GM21529 (cell line): ENCODE data around the gene TYMP.

Source experiments
- ATAC-seq: cut with Tn5 transposase; IDR thresholded peaks from one replicate; pipeline ENCODE4 v1.9.1; 2021; ENCODE audit not compliant: unreplicated experiment

Gene TYMP

DNA sequence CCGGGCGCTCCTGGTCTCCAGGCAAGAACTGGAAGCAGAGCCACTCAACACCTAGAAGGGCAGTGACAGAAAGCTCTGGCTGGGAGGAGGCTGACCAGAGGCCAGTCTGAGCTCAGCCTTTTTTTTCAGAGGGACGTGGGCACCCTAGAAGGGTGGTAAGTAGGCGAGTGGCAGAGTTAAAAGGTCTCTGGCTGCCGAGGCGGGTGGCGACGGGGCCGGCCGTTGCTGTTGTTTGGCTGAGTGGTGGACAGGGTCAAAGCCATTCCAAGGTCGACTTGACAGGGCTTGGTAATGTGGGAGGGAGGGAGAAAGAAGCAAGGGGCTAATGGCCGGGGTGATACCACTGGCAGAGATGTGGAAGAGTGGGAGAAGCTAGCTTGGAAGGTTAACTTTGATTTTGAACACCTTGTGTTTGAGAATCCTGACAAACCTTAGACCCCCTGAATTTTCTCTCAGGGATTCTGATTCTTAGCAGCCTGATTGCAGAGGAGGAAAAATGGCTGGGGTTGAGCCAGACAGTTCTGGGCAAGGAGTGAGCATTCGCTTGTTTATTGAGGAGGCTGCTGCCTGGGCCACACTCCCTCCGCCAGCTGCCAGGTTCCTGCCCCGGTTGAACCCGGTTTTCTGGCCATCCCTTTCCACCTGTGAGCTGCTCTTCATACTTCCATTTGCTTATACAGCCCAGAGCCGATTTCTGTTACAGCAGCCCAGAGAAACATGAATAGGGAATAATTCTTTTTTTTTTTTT lies 33.8 kb upstream of the TYMP start:
- ATAC-seq = no peak

DNA sequence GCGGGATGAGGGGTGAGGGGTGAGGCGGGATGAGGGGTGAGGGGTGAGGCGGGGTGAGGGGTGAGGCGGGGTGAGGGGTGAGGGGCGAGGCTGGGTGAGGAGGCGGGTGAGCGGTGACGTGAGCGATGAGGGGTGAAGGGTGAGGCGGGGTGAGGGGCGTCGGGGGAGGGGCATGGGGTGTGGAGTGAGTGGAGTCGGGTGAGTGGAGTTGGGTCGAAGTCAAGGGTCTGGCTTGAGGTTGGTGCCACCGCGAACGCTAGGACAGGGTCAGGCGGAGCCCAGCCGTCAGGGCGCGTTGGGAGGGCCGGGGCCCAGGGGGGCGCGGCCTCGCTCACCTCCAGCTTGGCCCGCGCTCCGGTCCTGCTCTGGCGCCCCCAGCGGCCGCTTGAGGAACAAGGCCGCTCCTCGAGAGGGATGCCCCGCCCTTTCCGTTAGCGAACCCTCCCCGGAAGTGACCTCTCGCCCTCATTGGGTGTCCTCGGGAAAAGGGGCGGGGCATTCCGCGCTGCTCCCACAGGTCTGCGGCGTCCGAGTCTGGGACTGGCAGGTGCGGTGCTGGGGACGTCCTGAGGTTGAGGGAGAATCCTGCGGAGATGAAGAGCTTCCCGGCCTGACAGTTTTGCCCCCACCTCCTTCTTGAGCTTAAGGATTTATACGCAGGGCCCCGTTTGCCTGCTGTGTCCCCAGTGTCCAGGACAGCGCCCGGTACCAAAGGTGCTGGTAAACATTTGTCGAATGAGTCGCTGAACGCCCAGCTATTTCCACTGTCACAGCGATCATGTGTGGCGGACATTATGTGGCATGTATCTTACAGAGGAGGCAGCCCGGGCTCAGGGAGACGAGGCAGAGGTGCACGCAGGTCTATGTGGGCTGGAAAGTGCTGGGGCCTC lies 33.0 kb upstream of the TYMP start, which contains the start of gene SYCE3:
SYCE3 (minus strand) TSS at position 397 of the 890 bp plus-strand sequence. CDS start 6,514 bp downstream, outside the sequence.
- ATAC-seq = peak; percentile 91

DNA sequence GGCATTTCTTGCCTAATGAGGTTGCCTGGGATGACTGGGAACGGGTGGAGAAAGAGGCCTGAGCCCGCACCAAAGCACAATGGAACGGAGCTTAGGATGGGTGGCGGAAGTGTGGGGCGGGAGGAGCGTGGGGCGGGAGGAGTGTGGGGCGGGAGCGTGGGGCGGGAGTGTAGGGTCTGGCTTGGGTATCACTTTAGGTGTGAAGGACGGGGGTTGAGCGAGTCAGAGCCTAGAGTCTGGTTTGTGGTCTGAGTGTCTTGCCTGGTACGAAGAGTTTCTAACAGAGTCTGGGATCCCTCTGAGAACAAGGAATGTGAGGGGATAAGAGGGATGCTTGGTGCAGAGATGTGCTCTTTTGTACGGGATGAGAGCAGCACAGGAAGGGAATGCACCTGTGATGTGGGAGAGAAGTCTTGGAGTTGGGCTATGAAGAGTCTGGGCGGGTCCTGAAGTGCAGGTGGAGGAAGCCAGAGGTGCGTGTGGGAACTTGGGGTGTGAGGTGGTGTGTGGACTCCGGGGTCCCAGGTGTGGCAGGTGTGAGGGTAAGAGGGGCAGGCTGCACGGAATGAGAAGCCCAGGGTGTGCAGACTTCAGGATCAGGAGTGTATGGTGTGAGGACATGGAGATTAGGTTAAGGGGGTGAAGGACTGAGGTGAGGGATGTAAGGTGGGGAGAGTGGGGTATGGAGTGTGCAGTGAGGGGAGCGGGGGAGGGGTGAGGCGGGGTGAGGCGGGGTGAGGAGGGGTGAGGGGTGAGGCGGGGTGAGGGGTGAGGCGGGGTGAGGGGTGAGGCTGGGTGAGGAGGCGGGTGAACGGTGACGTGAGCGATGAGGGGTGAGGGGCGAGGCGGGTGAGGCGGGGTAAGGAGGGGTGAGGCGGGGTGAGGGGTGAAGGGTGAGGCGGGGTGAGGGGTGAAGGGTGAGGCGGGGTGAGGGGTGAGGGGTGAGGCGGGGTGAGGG lies 31.9 kb upstream of the TYMP start:
- no peak for ATAC-seq

DNA sequence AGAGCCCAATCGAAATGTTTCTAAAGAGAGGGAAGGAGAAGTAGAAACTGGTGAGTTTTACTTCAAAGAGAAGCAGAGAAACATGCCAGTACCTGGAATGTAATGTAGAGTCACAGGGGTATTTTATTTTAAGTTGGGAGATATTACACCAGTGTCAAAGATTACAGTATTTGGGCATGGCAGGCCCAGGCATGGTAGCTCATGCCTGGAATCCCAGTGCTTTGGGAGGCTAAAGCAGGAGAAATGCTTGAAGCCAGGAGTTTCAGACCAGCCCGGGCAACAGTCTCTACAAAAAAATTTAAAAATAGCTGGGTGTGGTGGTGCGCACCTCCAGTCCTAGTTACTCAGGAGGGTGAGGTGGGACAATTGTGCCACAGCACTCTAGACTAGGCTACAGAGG lies 30.2 kb upstream of the TYMP start:
- no peak for ATAC-seq

DNA sequence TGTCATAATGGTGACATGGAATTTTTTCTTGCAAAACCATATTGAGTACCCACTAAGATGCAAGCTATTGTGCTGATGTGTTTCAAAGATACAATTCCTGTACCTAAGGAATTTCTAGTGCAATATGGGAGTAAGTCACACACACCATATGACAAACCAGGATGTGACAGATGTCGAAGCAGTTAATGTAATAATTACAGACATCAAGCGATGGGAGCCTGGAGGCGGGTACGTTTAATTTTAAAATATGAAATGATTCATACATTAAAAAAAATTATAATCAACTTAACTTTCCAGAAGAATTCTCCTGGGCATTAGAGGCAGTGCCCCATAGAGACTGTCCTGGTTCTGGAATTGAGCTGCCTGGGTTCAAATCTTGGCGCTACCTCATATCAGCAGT lies 26.9 kb upstream of the TYMP start:
- no peak for ATAC-seq

DNA sequence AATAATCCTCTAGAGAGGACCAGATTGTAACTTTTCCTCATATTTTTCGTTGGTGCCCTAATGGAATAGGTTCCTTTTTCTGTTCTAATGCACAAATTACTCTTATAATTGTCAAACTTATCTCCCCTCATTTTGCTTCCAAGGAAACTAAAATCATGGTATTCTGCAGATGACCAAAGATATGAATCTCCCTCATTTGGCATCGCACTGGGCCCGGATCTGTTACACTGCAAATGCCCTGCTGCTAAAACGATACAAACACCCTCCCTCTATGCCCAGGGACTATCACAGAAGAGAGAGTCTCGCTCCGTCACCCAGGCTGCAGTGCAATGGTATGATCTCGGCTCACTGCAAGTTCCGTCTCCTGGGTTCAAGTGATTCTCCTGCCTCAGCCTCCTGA lies 23.5 kb upstream of the TYMP start:
- ATAC-seq = no peak

DNA sequence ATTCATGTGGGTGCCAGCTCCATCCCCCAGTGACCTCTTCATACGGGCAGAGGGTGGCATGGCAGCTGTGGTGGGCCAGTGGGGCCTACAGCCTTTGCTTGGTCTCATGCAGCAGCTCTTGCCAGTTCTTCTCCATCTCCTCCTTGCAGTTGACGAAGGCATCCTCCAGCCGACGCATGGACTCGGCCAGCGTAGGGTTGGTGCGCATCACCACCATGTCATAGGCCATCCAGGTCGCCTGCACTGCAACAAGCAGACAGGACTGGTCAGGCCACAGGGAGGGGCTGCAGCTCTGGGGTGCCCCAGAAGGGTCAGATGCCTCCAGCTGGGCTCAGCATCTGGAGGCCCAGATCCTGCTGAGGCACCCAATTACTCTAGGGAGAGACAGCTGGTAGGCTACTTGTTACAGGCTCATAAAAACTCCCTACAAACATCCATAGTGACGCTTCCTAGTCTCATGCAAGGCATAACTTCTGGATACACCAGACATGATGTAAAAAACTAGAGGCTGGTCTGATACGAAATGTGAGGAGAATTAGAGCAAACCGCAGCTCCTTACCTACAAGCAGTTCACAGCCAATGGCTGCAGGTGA lies 21.4 kb upstream of the TYMP start:
- ATAC-seq = no peak

DNA sequence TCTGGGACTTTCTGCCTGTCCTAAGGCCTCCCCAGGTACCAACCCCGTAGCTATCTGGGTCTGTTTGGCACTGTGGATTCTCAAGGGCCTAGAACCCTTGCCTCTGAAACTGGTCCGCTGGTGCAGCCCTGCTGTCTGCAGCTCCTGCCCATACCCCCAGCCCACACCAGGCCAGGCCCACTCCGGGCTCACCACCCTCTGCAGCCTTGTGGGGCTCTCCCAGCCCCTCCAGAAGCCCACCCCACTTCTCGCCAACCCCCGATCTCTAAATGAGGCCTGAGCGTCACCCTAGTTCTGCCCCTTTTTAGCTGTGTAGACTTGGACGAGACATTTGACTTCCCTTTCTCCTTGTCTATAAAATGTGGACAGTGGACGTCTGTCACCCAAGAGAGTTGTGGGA lies 20.6 kb upstream of the TYMP start:
- ATAC-seq = no peak

DNA sequence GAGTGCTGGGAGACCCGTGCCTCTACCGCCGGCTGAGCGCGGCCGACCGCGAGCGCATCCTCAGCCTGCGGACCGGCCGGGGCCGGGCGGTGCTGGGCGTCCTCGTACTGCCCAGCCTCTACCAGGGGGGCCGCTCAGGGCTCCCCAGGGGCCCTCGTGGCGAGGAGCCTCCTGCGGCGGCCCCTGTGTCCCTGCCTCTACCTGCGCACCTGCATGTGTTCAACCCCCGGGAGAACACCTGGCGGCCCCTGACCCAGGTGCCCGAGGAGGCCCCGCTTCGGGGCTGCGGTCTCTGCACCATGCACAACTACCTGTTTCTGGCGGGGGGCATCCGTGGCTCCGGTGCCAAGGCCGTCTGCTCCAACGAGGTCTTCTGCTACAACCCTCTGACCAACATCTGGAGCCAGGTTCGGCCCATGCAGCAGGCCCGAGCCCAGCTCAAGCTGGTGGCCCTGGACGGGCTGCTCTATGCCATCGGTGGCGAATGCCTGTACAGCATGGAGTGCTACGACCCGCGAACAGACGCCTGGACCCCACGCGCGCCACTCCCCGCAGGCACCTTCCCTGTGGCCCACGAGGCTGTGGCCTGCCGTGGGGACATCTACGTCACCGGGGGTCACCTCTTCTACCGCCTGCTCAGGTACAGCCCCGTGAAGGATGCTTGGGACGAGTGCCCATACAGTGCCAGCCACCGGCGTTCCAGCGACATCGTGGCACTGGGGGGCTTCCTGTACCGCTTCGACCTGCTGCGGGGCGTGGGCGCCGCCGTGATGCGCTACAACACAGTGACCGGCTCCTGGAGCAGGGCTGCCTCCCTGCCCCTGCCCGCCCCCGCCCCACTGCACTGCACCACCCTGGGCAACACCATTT lies 19.3 kb upstream of the TYMP start:
- ATAC-seq = no peak

DNA sequence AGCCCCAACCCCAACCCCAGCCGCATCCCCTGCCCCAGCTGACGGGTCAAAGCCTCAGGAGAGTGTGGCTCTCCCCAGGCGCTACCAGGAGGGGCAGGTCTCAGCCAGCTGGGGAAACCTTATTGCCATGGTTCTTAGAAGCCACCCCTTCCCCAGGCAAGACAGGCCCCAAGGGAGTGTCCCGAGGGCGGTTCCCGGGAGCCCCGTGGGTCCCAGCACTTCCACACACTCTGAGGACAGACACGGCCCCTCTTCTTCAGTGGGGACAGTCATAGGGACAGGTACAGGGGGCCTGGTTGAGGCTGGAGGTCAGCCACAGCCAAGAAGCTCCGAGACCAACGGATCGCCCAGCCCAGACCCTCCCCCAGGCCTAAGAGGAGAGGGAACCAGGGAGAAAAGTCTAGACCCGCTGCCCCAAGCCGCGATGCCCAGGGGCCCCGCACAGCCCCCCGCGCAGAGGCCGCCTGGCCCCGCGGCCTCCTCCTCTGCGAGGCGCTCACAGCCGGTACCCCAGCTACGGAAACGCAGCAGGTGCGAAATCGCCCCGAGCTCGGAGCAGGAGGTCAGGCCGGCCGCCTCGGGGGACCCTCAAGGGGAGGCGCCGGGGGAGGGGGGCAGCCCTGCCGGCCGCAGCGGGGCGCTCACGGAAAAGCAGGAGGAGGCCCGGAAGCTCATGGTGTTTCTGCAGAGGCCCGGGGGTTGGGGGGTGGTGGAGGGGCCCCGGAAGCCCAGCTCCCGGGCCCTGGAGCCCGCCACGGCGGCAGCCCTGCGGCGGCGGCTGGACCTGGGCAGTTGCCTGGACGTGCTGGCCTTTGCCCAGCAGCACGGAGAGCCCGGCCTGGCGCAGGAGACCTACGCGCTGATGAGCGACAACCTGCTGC lies 18.5 kb upstream of the TYMP start:
- no peak for ATAC-seq

DNA sequence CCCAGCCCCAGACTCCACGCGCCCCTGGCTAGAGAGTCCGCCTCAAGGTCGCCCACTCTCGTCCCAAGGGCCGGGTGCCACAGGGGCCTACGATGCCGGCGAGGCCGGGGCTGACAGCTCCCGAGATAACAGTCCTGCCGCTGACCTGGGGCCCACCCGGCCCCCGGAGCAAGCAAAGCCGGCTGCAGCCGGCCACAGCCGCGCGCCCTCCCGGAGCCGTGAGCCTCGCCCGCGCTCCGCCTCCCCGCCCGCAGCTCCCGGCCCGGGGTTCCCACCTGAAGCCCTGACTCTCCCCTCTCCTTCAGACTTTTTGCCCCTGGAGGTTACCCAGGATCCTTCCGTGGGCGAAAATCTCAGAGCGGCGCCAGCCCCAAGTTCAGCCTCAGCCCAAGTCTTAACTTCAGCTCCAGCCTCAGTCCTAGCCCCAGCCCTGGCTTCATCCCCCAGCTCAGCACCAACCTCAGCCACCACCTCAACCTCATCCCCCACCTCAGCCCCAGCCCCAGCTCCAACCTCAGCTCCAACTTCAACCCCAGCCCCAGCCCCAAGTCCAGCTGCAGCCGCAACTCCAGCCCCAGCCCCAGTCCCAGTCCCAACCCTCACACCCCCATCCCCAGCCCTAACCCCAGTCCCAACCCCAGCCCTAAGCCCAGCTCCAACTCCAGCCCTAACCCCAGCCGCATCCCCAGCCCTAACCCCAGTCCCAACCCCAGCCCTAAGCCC lies 17.6 kb upstream of the TYMP start:
- no peak for ATAC-seq

DNA sequence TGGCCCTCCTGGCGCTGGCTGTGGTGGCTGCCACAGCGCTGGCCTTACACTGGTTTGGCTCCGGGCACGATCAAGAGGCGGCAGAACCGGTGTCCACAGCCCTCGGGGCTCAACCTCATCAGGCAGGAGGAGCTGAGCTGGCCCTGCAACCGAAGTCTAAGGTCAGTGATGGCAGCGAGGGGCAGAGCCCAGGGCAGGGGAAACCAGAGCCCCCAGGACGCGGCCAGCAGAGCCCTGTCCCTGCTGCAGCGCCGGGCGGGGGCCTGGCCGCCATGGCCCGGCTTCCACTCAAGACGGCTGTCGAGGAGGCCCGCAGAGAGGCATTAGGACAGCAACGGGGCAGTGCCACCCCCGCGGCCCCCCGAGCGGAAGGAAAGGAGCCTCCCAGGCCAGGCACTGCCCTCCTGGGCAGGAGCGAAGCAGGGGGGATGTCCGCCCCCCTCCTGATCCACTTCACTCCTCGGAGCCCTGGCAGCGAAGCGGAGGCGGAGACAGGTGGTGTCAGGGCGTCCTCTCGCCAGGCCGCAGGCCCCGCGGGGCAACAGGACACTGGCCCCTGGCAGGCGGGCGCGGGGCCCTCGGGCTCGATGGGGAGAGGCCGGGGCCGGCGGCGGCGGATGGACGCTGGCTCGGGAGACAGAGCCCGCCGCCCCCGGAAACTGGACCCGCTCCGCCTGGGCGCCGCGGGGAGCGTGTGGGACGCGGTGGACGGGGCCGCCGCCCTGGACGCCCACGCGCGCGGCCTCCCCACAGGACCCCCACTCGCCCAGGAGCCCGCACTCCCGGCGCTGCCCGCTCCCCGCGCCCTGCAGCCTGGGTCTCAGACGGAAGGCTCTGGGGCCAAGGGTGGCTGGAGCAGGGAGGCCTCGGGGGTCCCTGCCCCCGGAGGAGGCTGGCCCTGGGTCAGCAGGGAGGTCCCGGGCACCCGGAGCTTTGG lies 16.8 kb upstream of the TYMP start:
- ATAC-seq = no peak

DNA sequence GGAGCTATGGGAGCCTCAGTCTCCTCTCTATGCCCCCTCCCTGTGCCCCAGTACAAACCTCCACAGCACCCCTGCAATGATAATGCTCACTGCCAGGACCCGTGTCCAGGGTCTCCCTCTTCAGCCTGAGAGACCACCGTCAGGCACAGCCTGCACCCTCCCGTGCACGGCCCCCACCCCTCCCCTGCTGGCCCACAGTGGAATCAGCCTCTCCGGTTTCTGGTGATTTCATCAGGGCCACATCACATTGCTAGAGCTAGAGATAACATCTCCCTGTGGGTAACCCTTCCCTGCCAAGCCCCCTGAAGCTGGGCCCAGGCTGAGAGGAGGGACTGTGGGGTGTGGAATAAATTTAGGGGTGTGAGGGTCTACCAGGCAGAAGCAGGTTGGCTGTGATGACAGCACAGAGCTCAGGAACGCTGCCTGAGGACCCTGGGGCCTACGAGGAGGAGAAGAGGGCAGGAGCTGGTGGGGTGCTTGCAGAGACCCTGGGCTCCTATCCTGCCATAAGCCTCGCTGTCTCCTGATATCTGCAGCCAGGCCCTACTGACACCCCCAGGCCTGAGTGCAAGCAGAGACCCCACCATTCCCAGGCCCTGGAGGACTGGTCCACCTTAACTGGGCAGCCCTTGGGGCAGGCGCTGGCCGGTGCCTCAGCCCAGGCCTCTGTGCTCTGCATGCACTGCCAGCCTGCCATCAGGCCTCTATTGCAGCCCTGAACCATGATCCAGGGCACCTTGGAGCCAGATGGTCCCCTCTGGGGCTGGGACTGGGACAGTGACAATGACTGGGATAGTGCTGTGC lies 15.9 kb upstream of the TYMP start, which contains the start of gene KLHDC7B:
KLHDC7B (plus strand) TSS at position 378 of the 804 bp plus-strand sequence; CDS start at position 723, 345 bp downstream.
- no peak for ATAC-seq

DNA sequence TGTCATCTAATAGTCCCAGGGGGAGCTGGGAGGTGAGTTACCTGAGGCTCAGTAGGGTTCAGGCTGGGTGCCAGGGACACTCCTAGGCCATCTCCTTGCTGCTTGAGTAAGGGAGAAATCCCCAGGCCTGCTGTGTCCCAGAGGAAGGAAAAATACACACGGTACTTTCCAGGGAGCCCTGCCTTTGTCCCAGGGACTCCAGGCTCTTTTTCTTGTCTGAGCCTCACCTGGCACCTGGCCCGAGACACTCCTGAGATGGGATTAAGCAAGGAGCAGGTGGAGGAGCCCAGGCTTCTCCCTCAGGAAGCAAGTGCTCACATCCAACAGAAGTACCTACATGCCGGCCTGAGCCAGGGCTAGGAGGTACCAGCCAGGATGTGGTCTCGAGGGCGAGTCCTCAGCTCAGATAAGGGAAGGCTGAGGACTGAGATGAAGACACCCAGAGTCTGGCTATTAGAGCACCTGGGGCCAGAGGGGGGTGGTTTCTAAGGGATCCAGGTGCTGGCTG lies 15.0 kb upstream of the TYMP start:
- ATAC-seq = no peak

DNA sequence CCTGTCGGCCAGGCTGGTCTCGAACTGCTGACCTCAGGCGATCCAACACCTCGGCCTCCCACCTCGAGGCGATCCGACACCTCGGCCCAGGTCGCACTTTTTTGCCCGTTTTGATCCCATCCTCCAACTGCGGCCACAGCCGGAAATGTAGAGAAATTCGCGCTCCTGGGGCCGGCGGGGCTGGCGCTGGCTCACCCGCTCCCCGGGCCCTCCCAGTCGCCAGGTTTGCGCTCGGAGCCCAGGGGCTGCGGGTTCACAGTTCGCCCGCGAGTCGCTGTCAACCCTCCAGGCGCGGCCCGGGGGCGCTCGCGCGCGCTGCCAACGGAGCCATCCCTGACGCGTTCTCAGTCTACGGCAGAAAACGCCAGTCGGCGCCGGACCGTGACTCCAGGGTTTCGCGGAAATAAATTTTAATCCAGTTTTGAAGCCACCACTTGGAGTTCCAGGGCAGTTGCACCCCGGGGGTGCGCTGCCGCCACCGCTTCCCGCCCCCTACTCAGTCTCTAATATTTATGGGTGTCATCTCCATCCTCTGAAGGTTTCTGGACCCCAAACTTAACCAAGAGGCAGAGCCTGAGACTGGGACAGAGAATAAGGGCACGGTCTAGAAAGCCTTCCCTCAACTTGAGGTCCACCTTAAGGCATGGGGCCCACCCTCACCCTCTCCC lies 14.4 kb upstream of the TYMP start:
- ATAC-seq = no peak
